HG03097 (cell line): ENCODE data around the gene KCNJ1.

Experiments
- ATAC-seq: cut with Tn5 transposase; IDR thresholded peaks from one replicate; pipeline ENCODE4 v1.9.1; 2021; ENCODE audit not compliant: unreplicated experiment, low FRiP score

Gene KCNJ1

DNA sequence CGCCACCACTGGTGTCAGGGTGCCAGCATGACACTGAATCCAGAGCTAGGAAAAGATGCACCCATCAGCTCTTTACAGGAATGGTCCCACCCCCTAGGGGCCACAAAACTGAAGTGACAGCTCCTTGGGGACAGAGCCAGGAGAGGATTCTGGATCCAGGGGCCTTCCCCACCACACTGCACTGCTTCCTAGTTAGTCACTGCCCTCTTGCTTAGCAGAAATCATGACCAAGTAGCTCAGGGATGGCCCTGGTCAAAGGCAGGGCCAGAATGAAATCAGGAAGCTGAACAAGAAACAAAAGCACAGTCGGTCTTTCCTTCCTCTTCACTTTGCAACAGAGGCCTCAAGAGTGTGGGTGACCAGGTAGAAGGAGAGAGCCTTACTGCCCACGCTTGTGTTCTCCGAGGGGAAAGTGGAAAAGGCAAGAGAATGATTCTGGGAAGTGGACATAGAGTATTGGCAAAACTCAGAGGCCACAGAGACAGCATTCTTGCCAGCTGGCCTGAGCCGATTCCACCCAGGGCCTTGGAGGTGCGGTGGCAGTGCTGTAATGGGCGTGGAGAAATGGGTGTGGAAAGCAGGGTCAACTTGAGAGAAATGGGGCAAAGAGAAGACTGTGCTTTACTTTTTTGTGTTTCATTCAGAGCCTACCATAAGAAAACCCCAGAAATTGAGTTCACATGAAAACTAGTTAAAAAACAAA, 39.8 kb downstream of the KCNJ1 start:
- no peak for ATAC-seq

DNA sequence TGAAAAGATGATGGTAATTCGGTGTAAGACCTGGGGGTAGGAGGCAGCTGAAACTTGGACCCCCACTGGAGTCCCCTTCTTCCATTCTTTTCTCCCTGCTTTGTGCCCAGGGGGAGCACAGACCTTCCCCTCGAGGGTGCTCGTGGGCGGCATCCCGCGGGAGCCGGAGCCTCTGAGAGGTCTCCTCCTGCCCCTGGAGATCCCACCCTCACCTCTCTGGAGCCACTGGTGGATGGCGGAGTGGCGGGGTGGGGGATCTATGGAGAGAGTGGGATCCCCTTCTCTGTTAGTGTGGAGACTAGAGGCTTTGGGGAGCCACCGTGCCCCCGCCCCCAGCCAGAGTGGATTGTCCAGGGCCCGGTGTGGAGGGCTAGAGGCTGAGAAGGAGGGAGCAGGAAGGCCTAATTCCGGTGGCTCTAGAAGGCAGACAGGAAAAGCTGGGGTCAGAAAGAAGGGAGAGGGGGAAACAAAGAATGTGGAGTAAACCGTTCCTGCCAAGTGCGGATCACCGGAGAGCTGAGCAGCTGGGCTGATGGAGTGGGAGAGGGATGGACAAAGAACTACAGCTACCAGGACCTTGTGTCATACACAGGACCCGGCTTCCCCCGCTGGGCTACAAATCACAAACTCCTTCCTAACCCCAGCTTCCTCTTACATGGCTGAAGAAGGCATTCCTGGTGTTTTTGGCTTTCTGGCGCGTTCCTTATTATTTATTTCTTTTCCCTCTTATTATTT, 41.9 kb downstream of the KCNJ1 start:
- no peak for ATAC-seq

DNA sequence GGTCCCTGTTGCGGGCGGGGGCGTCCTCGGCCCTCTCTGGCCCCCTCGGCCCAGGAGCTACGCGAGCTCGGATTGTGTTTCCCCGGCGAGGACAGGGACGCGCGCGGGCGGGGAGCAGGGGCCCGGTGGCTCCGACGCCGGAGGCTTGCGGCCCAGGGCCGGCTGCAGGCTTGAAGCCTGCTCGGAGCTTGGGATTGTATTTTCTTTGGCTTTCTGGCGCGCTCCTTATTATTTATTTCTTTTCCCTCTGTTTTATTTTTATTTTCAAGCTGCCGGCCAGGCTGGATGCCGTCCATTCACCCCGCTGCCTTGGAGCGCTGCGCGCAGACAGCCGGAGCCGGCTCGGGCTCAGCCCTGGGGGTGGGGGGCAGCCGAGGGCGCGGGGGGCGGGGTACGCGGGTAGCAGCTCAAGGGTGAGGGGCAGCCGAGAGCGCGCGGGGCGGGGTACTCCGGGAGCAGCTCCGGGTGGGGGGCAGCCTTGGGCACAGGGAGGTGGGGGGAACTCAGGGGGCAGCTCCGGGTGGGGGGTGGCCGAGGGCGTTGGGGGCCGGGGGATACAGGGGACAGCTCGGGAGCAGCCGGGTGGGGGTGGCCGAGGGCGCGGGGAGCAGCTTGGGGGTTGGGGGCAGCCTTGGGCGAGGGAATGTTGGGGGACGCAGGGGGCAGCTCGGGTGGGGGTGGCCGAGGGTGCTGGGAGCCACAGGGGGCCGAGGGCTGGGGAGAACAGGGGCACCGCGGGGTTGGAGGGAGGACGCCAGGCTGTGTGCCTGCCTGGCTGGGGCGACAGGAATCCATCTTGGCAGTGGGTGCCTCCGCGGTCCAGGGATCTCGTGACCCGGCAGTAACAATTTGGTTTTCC, 42.7 kb downstream of the KCNJ1 start:
- ATAC-seq: no peak

DNA sequence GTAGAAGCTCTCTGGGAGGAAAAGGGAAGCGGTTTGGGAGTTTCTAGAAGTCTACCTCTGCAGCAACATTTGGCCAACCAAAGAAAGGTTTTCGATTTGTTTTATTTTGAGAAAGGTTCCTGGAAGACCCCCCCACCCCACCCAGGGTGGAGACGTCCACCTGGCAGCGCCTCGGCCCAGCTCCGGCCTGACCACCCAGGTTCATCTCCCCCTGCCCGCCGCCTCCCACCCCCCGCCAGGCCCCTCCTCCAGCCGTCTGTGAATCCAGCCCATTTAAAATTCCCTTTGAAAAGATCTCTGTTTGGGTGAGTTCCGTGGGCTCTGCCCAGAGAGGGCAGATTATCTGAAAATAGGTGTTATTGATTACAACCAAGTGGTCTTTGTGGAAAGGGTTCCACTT, 43.3 kb downstream of the KCNJ1 start:
- no peak for ATAC-seq

DNA sequence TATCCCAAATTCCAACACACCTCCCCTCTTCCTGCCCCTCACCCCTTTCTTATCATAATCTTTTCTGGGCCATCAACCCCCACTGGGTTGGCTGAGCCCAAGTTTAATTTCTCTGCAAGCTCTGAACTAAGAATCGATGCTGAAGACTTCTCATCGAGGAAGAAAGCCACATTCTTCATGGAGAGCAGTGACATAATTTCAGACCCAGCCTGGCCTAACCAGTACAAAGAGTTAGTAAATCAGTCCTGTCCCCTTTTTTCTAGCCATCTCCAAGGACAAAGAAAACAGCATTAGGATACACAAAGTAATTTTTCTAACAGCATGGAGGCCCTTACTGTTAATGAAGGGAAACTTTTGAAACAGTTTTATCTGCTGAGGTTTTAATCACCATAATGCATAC, 45.0 kb downstream of the KCNJ1 start:
- no peak for ATAC-seq

DNA sequence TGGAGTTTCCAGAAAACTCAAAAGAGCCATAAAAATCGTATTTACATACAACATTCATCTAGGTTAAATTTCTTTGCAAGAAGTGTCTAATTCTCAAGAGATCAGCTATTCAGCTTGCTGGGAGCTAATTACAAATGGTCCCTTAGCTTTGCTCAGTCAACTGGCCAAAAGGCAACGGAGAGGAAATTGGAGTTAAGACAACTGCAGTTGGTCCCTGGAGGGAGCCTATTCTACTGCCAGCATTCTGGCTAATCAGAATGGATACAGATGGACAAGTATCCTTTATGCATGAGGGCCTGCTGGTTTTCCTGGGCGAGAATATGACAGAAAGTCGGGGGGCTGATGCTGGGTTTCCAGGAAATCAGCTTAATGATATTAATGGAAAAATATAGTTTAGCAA, 45.5 kb downstream of the KCNJ1 start:
- ATAC-seq: no peak

DNA sequence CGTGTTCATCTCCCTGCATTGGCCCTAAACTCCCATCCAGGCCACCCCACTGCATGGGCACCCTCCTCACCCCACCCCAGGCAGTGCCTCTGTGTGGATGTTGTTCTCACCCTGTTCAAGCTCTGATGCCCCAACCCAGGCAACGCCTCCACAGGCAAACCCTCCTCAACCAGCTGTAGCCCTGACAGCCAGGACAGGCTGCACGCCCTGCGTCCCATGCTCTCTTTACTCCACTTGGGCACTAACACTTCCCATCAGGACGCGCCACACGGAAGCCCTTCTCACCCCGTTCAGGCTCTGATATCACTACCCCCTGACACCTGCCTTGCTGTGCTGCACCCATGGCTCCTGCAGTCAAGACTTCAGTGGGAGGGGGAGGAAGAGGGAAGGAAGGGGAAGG, 47.9 kb downstream of the KCNJ1 start:
- no peak for ATAC-seq

DNA sequence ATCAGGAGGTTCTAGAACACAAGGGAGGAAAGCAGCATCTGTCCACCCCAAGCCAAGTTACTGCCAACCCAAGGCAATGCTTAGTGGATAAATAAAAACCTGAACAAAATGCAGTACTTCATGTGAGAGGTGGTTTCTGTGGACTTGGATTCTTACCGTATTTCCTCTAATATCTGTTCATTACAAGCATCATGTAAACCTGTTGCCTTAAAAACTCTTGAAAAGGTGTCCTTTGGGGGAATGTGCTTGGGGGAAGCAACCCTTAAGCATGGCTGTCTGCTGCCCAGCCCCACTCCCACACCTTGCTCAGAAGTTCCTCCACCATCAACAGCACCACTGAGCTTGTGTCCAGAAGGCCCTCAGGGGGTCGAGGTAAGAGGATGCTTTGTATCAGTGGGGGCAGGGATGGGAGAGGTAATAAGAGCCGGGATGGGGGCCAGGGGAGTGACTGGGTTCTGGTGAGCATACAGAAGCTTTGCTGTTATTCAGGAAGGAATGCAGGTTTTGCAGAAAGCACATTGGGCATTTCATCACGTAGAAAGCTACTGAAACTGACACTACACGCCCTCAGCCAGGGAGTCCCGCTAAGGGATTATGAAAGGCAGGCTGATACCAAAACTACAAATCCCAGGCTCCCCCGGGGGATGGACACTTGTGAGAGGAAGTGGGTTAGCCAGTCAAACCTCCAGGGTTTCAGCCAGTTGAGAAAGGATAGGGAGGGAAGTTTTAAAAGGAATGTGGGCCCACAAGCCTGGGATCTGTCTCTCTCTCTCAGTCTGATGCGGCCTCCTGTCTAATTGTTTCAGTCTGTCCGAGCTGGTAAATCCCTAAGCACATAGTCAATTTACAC, 52.0 kb downstream of the KCNJ1 start:
- no peak for ATAC-seq

DNA sequence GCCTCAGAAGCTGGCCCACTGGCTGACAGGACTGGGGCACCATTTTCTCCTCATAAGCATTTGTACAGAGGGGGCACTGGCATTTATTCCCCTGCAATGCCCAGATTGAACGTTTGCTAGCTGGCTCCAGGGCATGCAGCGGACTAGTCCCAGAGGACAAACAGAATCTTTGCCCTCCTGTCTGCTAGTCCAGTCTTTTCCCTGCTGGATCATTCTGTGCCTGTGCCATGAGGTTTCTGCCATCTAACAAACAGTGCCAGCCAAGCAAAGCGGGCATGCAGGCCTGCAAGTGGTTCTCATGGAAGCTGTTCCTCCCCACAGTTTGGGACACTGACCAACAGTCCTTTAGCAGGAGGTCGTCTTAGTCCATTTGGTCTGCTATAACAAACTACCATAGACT, 53.4 kb downstream of the KCNJ1 start:
- ATAC-seq: no peak

DNA sequence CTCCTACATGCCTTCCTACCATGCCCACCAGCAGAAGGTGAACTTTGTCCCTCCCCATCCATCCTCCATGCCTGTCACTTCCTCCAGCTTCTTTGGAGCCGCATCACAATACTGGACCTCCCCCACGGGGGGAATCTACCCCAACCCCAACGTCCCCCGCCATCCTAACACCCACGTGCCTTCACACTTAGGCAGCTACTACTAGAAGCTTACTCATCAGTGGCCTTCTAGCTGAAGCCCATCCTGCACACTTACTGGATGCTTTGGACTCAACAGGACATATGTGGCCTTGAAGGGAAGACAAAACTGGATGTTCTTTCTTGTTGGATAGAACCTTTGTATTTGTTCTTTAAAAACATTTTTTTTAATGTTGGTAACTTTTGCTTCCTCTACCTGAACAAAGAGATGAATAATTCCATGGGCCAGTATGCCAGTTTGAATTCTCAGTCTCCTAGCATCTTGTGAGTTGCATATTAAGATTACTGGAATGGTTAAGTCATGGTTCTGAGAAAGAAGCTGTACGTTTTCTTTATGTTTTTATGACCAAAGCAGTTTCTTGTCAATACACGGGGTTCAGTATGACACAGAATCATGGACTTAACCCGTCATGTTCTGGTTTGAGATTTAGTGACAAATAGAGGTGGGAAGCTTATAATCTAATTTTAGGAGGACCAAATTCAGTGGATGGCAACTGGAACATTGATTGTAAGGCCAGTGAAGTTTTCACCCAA, 56.1 kb downstream of the KCNJ1 start:
- ATAC-seq: no peak

DNA sequence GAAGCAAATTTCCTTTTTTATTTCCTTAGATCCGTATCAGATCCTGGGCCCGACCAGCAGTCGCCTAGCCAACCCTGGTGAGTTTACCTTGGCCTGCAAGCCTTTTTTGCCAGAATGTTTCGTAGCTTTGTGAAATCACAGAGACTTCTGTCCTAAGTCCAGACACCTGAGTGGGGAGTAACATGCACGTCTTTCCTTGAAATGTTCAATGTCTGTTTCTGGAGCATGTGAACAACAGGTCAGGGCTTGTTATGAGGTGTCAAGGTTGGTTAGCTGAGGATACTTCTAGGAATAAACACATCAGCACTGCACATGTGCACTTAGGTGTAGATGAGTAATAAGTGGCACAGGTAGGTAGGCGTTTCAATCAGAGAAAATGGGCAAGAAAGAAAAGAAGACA, 58.0 kb downstream of the KCNJ1 start:
- no peak for ATAC-seq

DNA sequence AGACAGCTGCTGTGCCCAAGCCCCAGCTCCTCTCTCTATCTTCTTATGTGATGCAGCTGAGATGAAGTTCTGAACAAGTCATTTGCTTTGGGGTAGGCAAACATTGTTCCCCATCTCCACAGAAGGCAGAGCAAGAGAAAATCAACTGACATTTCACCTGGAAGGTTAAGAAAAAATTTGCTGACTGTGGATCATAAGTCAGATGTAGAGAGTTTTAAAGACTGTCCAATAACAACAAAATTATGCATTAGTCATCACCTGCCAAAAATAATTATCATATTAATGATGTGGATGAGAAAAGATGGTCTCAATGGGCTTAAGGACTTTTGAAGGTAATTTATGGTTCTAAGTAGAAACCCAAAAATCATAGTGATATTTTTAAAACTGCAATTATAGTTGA, 59.2 kb downstream of the KCNJ1 start:
- no peak for ATAC-seq

DNA sequence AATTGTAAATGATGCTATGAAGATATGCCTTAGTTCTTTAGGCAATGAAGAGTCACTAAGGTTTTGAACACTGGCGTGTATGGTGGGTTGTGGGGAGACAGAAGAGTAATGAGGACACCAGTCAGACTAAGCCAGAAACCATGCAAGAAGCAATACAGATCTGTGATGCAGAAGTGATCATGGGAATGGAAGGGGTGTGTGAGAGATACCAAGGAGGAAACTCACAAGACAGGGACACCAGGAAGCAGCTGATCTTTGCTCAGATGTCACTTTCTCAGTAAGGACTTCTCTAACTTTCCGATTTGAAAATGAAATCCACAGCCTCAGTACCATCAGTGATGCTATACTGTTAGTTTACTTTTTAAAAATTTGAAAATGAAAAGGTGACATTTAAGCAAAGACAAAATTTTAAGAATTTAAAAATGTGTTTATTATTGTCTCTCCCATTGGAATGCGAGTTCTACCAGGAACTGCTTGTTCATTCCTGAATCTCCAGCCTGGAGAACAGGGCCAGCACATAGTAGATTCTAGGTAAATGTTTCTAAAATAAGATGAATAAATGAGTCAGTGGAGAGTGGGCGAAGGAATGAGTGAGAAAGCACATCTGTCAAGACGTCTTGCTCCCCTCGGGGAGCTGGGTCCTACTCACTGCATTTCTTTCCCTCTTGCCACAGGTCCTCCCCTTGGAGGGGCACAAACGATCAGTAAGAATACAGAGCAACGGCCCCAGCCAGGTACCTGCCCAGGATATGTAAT, 60.4 kb downstream of the KCNJ1 start:
- ATAC-seq: no peak

DNA sequence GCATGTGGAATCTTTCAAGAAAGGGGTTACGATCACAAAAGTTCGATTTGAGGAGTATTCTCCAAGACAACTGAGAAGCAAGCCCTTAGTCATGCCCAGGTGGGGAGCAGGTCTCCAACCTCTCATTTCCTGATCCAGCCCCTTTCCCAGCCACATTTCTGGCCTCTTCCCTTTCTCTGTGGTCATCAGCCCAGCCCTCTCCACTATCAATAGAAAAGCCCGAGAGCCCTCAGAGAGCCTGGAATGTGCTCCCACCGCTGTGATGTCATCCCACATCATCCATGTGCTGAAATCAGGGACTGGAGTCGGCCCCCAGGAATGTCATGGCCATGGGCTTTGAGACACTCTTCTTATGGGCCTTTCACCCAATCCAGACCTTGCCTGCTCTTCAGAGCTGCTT, 62.6 kb downstream of the KCNJ1 start:
- ATAC-seq: no peak

DNA sequence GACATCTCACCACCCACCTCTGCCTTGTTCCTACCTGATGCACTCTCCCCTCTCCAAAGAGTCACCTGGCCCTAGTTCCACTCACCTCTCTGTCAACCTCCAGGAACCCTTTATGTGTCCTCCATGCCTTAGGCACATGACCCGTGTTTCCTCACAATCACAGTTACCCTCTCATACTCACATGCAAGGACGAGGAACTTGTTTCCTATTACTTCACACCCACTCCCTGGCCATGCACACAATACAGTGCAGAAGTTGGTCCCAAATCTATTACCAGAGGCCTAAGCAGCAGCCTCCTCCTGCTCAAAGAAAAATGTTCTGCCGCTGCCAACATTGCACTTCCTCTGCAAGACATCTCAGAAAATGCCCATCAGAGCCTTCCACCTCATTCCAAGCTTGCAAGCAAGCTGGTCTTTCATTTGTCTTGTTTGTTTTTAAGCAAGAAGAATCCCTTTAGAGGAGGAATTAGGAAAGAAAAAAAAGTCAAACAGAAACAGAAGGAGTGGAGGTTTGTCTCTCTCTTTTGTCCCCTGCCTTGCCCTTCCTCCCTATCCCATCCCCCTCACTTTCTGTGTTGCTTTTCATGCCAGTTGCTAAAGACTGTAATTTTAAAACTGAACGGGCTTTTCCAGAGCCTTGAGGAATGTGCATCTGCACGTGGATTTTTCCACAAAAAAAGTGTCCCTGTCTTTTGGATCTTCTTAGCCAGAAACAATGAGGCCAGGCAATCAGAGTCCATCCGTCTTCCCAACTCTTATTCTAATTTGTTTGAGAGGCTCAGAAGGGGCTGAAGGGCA, 63.4 kb downstream of the KCNJ1 start:
- ATAC-seq: no peak

DNA sequence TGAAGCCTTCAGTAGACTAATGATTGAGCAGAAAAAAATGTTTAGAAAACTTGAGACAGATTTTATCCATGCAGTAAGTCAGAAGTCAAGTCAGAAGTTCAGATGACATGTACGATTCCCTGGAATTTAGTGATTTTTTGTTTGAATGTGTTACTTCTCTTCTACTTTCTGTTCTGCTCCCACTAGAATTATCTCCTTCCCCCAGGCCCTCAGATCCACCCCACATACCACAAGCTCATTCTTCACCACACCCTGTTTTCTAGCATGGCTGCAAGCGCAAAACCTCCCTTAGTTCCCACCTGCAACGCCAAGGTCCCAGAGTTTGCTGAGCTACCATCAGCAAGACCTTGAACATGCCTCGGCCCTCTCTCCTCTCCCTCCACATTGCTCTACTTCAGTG, 64.1 kb downstream of the KCNJ1 start:
- no peak for ATAC-seq

DNA sequence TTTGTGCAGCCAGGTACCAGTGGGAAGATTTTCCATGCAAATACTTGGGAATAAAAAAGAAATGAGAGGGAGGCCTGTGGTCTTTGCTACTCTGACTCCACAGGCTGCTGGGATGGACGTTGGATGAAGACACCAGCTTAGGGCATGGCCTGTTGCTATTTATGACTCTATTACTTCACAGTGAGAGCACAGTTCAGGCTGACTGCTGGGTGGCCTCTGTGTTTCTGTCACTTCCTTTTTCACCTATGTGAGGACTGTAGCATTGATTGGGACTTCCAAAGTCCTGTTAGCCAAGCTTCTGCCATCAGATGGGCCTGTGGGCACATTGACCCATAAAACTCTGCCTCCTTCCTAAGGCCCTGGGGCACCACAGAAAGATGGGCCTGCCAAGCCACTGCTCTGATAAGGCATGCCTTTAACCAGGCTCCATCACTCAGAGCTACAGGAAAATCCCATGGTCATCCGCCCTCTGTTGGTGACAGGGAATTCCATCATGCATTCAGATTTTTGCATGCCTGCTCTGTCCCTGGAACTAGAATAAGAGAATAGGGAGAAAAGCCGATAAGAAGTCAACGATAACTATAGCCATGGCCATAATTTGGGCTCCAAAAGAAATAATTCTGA, 64.6 kb downstream of the KCNJ1 start:
- ATAC-seq: no peak

DNA sequence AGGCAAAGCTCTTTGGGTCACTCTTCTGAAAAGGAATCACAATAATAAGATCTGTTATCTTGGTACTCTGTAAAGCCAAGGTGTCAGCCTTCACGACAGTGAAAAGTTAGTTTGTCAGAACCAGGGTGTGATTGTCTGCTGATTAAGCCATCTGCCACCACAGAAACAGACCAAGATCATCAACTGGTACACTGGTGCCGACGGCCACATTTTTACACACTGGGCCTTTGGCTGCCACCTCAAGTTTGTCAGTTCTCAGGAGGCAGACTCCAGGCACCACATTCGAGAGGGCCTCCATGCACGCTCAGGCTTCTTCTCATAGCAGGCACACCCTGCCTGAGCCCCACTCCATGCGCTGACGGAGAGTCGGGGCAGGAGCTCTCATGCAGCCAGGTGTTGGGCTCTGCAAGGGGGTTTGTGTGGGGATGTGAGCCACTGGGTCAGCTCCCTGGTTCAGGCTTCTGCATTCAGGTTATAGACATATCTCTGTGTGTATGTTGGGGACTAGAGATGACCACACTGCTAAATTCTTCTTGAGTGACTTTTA, 66.2 kb downstream of the KCNJ1 start:
- no peak for ATAC-seq
